Mucosa of descending colon (tissue), 3 donors: Measurements from ENCODE around the gene GMPPB. TPM values are rescaled to one million over a fixed set of nuclear protein-coding genes. Genes with fewer than 3 reads are reported as not detected.

Experiments
- ATAC-seq: fragments of 200-7000 bp; cut with Tn5 transposase; one replicate; pipeline ENCODE4 v1.9.1; 2020; ENCODE audit warnings: mild to moderate bottlenecking, moderate library complexity
- DNase-seq, 3 donors: peaks; one replicate each; pipeline ENCODE4 v3.0.0-alpha.2; 2020
- H3K36me3 ChIP-seq: fragments of 200-600 bp; one replicate; pipeline ENCODE4 v1.8.0; 2021; ENCODE audit warnings: low read depth, mild to moderate bottlenecking
- H3K4me1 ChIP-seq: fragments of 200-600 bp; one replicate; pipeline ENCODE4 v1.8.0; 2021; ENCODE audit warnings: low read depth, mild to moderate bottlenecking
- H3K4me3 ChIP-seq: fragments of 200-600 bp; one replicate; pipeline ENCODE4 v1.8.0; 2021; ENCODE audit warnings: mild to moderate bottlenecking
- H3K9me3 ChIP-seq: fragments of 200-600 bp; one replicate; pipeline ENCODE4 v1.8.0; 2021; ENCODE audit warnings: mild to moderate bottlenecking
- intact Hi-C, 2 donors: fragments of 100-400 bp; cut with DNase I in 1 of 2; cut with micrococcal nuclease in 1 of 2; formaldehyde crosslinking; loops; one replicate each; pipeline versions ENCODE4 v1.11.0 to v1.11.1; 2022; cut with DNase I, micrococcal nuclease
- long read RNA-seq, 2 donors: library from polyadenylated mRNA; unstranded; transcript quantifications; one replicate each; pipeline ENCODE4 v2.0.0, GENCODE V29; 2019 to 2021
- total RNA-seq, 3 donors: library from RNA; stranded (reverse); fragmentation: NEBNext Ultra II Directional in 2 of 3; extraction: Animal tissue kit (Norgen Biotek cat#: 25700) in 2 of 3; gene quantifications; one replicate each; pipeline versions ENCODE4 v1.2.1 to v1.2.4, GENCODE V29; 2021 to 2023
- TF ChIP-seq, protein P1 (sequence below): fragments of 200-600 bp; IDR thresholded peaks from one replicate; pipeline ENCODE4 v1.8.0; 2022; ENCODE audit warnings: antibody characterized with exemption, mild to moderate bottlenecking
- donor health status: DM: no; HTN: no; CAD: no; lungs with moderate emphysema.
- donor health status: DM: no; HTN: no; CAD: no.
- donor health status: DM: no; HTN: yes; CAD: no.

The GMPPB gene
- total RNA-seq, result 10 to 100 TPM; 36.0 to 60.5 (median 47.4) TPM
- long read RNA-seq, donor 1, transcript GMPPB-202 (9 exons, 1,582 nt), result major isoform, 39 of 61 reads
- long read RNA-seq, donor 1, transcript GMPPB-201 (8 exons, 3,217 nt), result minor isoform, 7 of 61 reads
- long read RNA-seq, donor 1, partial matches to known transcripts, result 5 of 61 reads
- long read RNA-seq, donor 1, other reads (novel, unspliced or antisense), result 9 of 61 reads
- long read RNA-seq, donor 2, transcript GMPPB-201 (8 exons, 3,217 nt), result minor isoform, 7 of 97 reads
- long read RNA-seq, donor 2, transcript GMPPB-202 (9 exons, 1,582 nt), result major isoform, 74 of 97 reads
- long read RNA-seq, donor 2, partial matches to known transcripts, result 4 of 97 reads
- long read RNA-seq, donor 2, other reads (novel, unspliced or antisense), result 12 of 97 reads

DNA sequence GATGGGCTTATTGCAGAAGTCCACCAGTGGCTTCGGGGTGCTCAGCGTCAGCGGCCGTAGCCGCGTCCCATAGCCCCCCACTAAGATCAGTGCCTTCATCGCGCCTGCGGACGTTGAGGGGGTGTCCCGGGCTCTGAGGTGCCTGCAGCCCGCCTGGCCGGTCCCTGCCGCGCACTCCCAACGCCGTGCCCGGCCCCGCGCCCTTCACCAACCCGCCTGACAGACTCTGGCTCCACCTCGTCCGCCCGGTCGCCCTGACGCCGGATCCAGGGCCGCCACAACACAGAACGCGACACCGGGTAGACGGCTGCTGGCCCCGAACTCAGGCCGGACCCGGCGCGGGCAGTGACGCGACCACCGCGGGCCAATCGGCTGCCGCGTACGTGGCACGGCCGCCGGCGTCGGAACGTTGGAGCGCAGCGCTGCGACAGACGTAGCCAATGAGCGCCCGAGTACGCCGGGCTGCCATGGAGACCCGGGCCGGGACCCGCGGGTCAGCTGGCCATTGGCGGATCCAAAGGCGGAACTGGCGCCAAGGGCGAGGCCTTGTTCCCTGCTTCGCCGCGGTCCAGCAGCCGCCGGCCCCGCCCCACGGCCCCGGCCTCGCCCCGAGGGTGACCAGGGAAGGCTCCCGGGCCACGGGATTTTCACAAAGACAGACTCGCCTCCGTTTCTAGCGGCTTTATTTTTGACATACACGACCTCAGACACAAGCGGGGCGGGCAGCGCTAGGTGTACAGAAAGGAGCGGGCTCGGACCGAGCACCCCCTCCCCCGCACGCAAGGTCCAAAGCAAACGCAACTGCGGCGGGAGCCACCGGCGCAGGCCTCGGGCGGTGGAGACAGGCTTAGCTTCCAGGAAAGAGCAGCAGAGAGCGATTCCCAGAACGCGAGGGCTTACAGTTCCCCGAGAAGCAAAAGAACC is at the start of gene GMPPB:
Gene GMPPB (minus strand): TSS at position 324 of the 924 bp plus-strand sequence. CDS start 225 bp downstream, at position 99.
- ATAC-seq (peak; percentile 87), DNase-seq (peak; percentile 97 to 99 (median 98))
- H3K4me3 ChIP-seq, result peak within 1 kb of the TSS; percentile 96
- no peaks in the 10 kb centered on the region for H3K9me3 ChIP-seq
- peaks cover 5% of the 10 kb centered on the region for H3K36me3 ChIP-seq
- intact Hi-C loops, result no loop called here
- TF ChIP-seq, protein P1, sequence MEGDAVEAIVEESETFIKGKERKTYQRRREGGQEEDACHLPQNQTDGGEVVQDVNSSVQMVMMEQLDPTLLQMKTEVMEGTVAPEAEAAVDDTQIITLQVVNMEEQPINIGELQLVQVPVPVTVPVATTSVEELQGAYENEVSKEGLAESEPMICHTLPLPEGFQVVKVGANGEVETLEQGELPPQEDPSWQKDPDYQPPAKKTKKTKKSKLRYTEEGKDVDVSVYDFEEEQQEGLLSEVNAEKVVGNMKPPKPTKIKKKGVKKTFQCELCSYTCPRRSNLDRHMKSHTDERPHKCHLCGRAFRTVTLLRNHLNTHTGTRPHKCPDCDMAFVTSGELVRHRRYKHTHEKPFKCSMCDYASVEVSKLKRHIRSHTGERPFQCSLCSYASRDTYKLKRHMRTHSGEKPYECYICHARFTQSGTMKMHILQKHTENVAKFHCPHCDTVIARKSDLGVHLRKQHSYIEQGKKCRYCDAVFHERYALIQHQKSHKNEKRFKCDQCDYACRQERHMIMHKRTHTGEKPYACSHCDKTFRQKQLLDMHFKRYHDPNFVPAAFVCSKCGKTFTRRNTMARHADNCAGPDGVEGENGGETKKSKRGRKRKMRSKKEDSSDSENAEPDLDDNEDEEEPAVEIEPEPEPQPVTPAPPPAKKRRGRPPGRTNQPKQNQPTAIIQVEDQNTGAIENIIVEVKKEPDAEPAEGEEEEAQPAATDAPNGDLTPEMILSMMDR, result no peak
- peaks cover 36% of the 10 kb centered on the region for H3K4me1 ChIP-seq

DNA sequence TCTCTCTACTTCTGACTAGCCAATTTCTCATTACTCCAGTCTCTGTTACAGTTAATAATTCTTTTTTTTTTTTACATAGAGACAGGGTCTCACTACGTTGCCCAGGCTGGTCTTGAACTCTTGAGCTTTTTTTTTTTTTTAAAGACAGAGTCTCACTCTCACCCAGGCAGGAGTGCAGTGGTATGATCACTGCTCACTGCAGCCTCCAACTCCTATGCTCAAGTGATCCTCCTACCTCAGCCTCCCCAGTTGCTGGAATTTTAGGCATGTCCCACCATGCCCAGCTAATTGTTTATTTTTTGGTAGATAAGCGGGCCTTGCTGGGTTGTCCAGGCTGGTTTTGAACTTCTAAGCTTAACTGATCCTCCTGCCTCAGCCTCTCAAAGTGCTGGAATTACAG is 49.0 kb upstream of the GMPPB start:
- intact Hi-C loops, result no loop called here

DNA sequence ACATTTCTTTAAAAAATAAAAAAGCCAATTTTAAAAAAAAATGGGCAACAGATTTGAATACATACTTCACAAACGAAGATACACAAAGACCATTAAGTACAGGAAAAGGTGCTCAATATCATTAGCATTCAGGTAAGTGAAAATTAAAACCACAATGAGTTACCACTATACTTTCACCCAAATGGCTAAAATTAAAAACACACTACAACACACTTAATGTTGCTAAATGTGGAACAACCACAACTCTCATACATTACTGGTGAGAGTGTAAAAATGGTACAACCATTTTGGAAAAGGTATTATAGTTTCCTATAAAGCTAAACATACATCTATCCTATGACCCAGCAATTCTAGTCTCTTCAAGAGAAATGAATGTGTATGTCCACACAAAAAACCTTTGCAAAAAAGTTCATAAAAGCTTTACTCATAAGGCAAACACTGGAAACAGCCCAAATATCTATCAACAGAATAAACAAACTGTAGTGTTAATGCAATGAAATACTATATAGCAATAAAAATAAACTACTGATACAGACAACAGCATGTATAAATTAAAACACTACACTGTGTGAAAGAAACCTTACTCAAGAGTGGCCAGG is 47.7 kb upstream of the GMPPB start:
- Histone ChIP-seq H3K4me3 (no peak overlapping the region), H3K9me3 (no peaks in the 10 kb centered on the region), H3K36me3 (no peaks in the 10 kb centered on the region), H3K4me1 (no peaks in the 10 kb centered on the region)
- DNase-seq (no peak), ATAC-seq (no peak)
- TF ChIP-seq, protein P1, result no peak
- intact Hi-C loops, result no loop called here

More for the DNA sequence above, 49.0 kb upstream of the GMPPB start:
- Histone ChIP-seq H3K9me3 (no peaks in the 10 kb centered on the region), H3K4me1 (no peaks in the 10 kb centered on the region), H3K4me3 (no peak overlapping the region), H3K36me3 (peaks cover 4% of the 10 kb centered on the region)
- ATAC-seq (no peak), DNase-seq (no peak)
- TF ChIP-seq, protein P1, result no peak

DNA sequence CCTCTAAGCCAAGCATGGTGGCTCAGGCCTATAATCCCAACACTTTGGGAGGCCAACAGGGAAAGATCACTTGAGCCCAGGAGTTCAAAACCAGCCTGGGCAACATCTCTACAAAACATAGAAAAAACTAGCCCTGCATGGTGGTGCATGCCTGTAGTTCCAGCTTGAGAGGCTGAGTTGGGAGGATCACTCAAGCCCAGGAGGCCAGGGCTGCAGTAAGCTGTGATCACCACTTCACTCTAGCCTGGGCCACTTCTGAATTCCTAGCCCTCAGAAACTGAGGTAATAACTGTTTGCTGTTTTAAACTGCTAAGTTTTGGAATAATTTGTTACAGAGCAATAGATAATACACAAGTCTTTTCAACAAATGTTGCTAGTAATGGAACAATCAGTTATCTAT is 46.2 kb upstream of the GMPPB start:
- intact Hi-C loops, result no loop called here
- no peak for DNase-seq
- no peaks in the 10 kb centered on the region for H3K36me3 ChIP-seq
- no peak overlapping the region for H3K4me3 ChIP-seq
- TF ChIP-seq, protein P1, result no peak
- no peaks in the 10 kb centered on the region for H3K9me3 ChIP-seq
- H3K4me1 ChIP-seq, result no peaks in the 10 kb centered on the region
- ATAC-seq, result no peak

DNA sequence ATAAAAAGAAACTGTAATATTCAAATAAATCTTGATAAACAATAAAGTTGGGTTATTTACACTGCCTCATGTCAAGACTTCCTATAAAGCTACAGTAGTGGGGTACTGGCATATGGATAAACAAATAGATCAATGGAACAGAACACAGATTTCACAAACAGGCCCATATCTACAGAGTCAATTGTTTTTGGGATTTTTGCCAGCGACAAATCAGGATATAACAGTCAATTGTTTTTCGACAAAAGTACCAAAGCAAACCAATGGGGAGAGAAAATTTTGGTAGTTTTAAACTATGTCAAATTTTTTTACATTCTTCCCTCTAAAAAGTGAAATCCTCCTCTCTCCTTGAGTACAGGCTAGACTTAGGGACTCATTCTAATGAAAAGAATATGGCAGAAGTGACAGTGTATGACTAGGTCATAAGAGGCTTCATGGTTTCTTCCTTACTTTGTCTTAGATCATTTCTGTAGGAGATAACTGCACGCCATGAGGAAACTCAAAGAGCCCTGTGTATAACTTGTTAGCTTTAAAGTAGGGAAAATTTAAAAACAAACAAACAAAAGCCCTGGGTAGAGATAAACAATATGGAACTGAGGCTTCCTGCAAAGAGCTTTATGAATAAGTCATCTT is 45.6 kb upstream of the GMPPB start:
- ATAC-seq, result no peak
- no peak overlapping the region for H3K4me3 ChIP-seq
- intact Hi-C loops, result no loop called here
- TF ChIP-seq, protein P1, result no peak
- no peaks in the 10 kb centered on the region for H3K4me1 ChIP-seq
- no peaks in the 10 kb centered on the region for H3K9me3 ChIP-seq
- DNase-seq, result no peak
- H3K36me3 ChIP-seq, result no peaks in the 10 kb centered on the region
